ENCODE measurements around the gene CHD5. TPM values are rescaled to one million over a fixed set of nuclear protein-coding genes. Genes with fewer than 3 reads are reported as not detected.

The CHD5 gene
- polyA plus RNA-seq, 6 donors from 2014 or later = not detected

GRCh38 chr1:6197746-6198427 is 17.8 kb upstream of the CHD5 start:
- Mint-ChIP-seq H3K36me3 (peaks cover 14 to 15% of the 10 kb centered on the region in 2 donors), H3K9me3 (peaks cover 0 to 1% (median 0%) of the 10 kb centered on the region in 7 donors), H3K27me3 (peaks cover 0 to 3% (median 0%) of the 10 kb centered on the region in 3 donors), H3K4me1 (peaks cover 42 to 55% (median 48%) of the 10 kb centered on the region in 3 donors), H3K27ac (peak overlapping the region in 3 of 6 donors; percentile 3 to 90 (median 19)), H3K4me3 (peak overlapping the region; percentile 92 to 99 (median 96))
- ATAC-seq (ENCODE audit: low read depth in 2 of 2) (no peak), DNase-seq (no peak)

DNA sequence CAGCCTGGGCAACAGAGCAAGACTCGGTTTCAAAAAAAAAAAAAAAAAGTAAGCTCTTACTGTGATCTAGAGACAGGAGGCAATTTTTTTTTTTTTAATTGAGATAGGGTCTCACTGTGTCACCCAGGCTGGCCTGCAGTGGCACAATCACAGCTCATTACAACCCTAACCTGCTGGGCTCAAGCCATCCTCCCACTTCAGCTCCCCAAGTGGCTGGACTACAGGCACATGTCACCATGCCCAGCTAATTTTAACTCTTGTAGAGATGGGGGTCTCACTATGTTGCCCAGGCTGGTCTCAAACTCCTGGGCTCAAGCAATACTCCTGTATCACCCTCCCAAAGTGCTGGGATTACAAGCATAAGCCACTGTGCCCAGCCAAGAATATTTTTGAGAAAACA is 11.8 kb upstream of the CHD5 start:
- Mint-ChIP-seq H3K27me3 (no peaks in the 10 kb centered on the region), H3K9me3 (no peaks in the 10 kb centered on the region), H3K36me3 (peaks cover 13 to 27% of the 10 kb centered on the region in 2 donors), H3K4me1 (peaks cover 12 to 24% (median 22%) of the 10 kb centered on the region in 3 donors), H3K27ac (no peak overlapping the region), H3K4me3 (no peak overlapping the region)
- no peak for ATAC-seq (ENCODE audit: low read depth in 2 of 2)
- DNase-seq = no peak

GRCh38 chr1:6188466-6188865 is 8.3 kb upstream of the CHD5 start:
- Mint-ChIP-seq H3K4me3 (no peak overlapping the region), H3K27ac (no peak overlapping the region), H3K9me3 (no peaks in the 10 kb centered on the region), H3K4me1 (peaks cover 4 to 14% (median 11%) of the 10 kb centered on the region in 3 donors), H3K36me3 (peaks cover 13 to 22% of the 10 kb centered on the region in 2 donors), H3K27me3 (no peaks in the 10 kb centered on the region)
- DNase-seq = no peak
- ATAC-seq (ENCODE audit: low read depth in 2 of 2) = no peak

- H3K9me3 Mint-ChIP-seq = peaks cover 0 to 1% (median 0%) of the 10 kb centered on the region in 7 donors
- H3K4me1 Mint-ChIP-seq = peaks cover 19 to 24% (median 20%) of the 10 kb centered on the region in 3 donors
- peak overlapping the region in 1 of 6 donors; percentile 34 for H3K27ac Mint-ChIP-seq
- no peak for DNase-seq
- peaks cover 4 to 12% (median 11%) of the 10 kb centered on the region in 3 donors for H3K27me3 Mint-ChIP-seq
- peak overlapping the region in 1 of 8 donors; percentile 9 for H3K4me3 Mint-ChIP-seq
- H3K36me3 Mint-ChIP-seq = peaks cover 13 to 15% of the 10 kb centered on the region in 2 donors
- ATAC-seq (ENCODE audit: low read depth in 2 of 2) = no peak
These were observed 5.7 kb upstream of the CHD5 start for GRCh38 chr1:6185635-6186382.

GRCh38 chr1:6185151-6185550 is 5.0 kb upstream of the CHD5 start:
- H3K36me3 Mint-ChIP-seq = peaks cover 13 to 15% of the 10 kb centered on the region in 2 donors
- no peak overlapping the region for H3K4me3 Mint-ChIP-seq
- no peak for DNase-seq
- peaks cover 0 to 1% (median 0%) of the 10 kb centered on the region in 7 donors for H3K9me3 Mint-ChIP-seq
- ATAC-seq (ENCODE audit: low read depth in 2 of 2) = no peak
- H3K4me1 Mint-ChIP-seq = peaks cover 21 to 23% (median 22%) of the 10 kb centered on the region in 3 donors
- no peak overlapping the region for H3K27ac Mint-ChIP-seq
- H3K27me3 Mint-ChIP-seq = peaks cover 4 to 15% (median 14%) of the 10 kb centered on the region in 3 donors

- H3K36me3 Mint-ChIP-seq = peaks cover 12 to 13% of the 10 kb centered on the region in 2 donors
- H3K4me3 Mint-ChIP-seq = no peak overlapping the region
- peaks cover 19 to 22% (median 19%) of the 10 kb centered on the region in 3 donors for H3K4me1 Mint-ChIP-seq
- no peak for ATAC-seq (ENCODE audit: low read depth in 2 of 2)
- H3K27ac Mint-ChIP-seq = no peak overlapping the region
- peaks cover 4 to 15% (median 14%) of the 10 kb centered on the region in 3 donors for H3K27me3 Mint-ChIP-seq
- peaks cover 0 to 1% (median 0%) of the 10 kb centered on the region in 7 donors for H3K9me3 Mint-ChIP-seq
- no peak for DNase-seq
These were observed 4.1 kb upstream of the CHD5 start for GRCh38 chr1:6184083-6184783.

DNA sequence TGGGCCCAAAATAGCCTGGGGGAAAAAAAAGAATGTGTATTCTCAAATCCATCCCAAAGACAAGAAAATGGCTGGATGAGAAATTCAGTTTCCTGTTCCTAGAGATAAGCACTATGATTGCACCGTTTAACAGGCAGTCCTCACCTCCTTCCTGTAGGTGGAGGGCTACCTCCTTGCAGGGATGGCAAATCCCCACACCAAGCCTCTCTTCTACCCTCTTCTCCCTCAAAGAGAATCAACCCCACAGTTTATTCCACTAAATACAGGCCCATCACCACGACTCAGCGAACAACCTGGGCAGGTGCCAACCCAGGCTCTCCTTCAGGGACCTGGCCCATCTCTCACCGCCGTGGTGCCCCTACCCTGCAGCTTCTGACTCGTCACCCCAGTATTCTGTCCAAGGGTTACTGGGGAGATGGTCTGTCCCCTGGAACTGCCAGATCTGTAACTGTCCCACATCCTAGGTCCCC is 3.4 kb upstream of the CHD5 start:
- peaks cover 4 to 22% (median 19%) of the 10 kb centered on the region in 3 donors for H3K27me3 Mint-ChIP-seq
- H3K36me3 Mint-ChIP-seq = peaks cover 7 to 8% of the 10 kb centered on the region in 2 donors
- no peak overlapping the region for H3K27ac Mint-ChIP-seq
- peaks cover 19 to 22% (median 19%) of the 10 kb centered on the region in 3 donors for H3K4me1 Mint-ChIP-seq
- no peak for DNase-seq
- no peak for ATAC-seq (ENCODE audit: low read depth in 2 of 2)
- no peak overlapping the region for H3K4me3 Mint-ChIP-seq
- peaks cover 0 to 1% (median 0%) of the 10 kb centered on the region in 7 donors for H3K9me3 Mint-ChIP-seq

DNA sequence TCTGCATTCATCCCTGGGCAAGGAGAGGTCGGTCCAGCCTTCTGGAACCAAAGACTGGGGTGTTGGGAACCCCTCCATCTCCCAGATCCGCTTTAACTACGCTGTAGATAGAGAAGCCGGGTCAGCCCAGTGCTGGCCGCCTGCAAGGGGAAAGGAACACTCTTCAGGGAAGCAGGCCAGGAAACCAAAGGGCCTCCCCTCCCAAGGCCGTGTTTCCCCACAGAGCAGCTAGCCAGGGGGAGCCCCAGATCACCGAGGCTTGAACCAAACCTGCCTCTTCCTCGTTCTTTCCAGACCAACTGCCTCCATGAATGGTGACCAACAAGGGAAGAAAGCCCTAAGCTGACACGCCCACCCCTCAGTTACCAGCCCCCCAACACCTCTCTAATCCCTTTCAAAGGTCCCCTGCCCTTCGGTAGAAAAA is 1.2 kb upstream of the CHD5 start:
- H3K9me3 Mint-ChIP-seq = peaks cover 0 to 1% (median 0%) of the 10 kb centered on the region in 7 donors
- no peak for ATAC-seq (ENCODE audit: low read depth in 2 of 2)

DNA sequence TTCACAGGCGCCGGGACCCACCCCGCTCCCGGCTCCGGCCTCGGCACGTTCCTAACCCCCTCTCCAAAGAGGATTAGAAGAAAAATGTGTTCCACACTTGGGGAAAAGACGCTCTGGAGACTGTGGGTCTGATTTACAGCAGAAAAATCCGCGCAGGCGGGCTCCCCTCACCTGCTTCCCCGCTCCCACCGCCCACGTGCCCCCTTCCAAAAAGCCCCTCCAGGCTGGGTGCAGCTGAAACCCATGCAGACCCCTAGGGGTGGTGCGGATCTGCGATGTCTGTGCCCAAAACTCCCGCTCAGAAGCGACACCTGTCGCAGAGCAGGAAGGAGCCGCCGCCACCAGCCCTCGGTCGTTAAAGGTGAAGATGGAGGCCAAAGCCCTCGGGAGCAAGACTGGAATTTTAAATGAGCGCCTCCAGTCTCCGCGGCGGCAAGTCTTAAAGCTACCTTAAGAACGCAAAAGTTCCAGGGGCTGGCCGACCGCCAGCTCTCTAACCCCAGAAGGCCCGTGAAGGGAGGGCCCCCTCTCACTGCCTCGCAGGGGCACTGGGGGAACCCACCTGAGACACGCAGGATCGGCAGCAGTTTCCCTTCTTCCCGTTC is 688 bp upstream of the CHD5 start:
- Mint-ChIP-seq H3K4me1 (peaks cover 24 to 27% (median 26%) of the 10 kb centered on the region in 3 donors), H3K27ac (peak overlapping the region in 2 of 6 donors; percentile 58 to 68), H3K9me3 (peaks cover 0 to 1% (median 0%) of the 10 kb centered on the region in 7 donors), H3K36me3 (peaks cover 2 to 8% of the 10 kb centered on the region in 2 donors), H3K4me3 (peak overlapping the region; percentile 17 to 82 (median 76)), H3K27me3 (peaks cover 12 to 40% (median 38%) of the 10 kb centered on the region in 3 donors)
- ATAC-seq (ENCODE audit: low read depth in 2 of 2) = peak; percentile 38 to 49
- DNase-seq = no peak

More for the DNA sequence above, 1.2 kb upstream of the CHD5 start:
- H3K4me3 Mint-ChIP-seq = peak overlapping the region; percentile 17 to 82 (median 76)
- no peak for DNase-seq
- peaks cover 5 to 9% of the 10 kb centered on the region in 2 donors for H3K36me3 Mint-ChIP-seq
- peaks cover 24 to 27% (median 26%) of the 10 kb centered on the region in 3 donors for H3K4me1 Mint-ChIP-seq
- peak overlapping the region in 2 of 6 donors; percentile 58 to 68 for H3K27ac Mint-ChIP-seq
- H3K27me3 Mint-ChIP-seq = peaks cover 12 to 40% (median 38%) of the 10 kb centered on the region in 3 donors

DNA sequence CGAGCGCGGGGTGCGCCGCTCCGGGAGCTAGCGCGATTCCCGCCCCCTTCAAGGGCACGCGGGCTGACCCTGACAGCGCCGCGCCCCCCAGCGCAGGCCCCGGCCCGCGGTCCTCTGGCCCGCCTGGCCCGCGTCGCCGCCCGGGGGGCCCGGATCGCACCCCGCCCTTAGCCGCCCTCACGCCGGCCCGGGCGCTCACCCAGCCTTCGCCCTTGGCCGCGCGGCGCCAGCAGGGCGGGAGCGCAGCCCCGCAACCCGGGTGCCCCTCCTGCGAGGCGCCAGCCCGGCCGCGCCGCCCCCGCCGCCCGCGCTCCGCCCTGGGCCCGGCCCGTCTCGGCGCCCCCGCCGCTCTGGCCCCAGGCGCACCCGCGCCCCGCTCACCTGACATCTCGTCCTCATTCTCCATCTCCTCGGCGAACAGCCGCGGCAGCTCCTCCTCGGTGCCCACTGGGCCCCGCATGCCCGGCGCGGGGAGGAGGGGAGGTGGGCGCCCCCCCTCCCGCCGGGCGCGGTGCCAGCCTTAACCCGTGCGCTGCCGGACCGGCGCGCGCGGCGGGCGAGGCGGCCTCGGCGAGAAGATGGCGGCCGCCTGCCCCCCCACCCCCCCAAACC is 451 bp downstream of the CHD5 start:
- peak overlapping the region in 1 of 8 donors; percentile 75 for H3K4me3 Mint-ChIP-seq
- peaks cover 0 to 8% of the 10 kb centered on the region in 2 donors for H3K36me3 Mint-ChIP-seq

GRCh38 chr1:6178751-6179563 is 1.2 kb downstream of the CHD5 start:
- DNase-seq (no peak), ATAC-seq (ENCODE audit: low read depth in 2 of 2) (no peak)
- Mint-ChIP-seq H3K27me3 (peaks cover 12 to 40% (median 38%) of the 10 kb centered on the region in 3 donors), H3K36me3 (peaks cover 0 to 8% of the 10 kb centered on the region in 2 donors), H3K27ac (no peak overlapping the region), H3K9me3 (peaks cover 0 to 1% (median 0%) of the 10 kb centered on the region in 7 donors), H3K4me3 (peak overlapping the region; percentile 51 to 82 (median 68)), H3K4me1 (peaks cover 24 to 27% (median 26%) of the 10 kb centered on the region in 3 donors)

More for the DNA sequence above, 451 bp downstream of the CHD5 start:
- H3K27ac Mint-ChIP-seq = no peak overlapping the region
- ATAC-seq (ENCODE audit: low read depth in 2 of 2) (peak in 1 of 2 donors; percentile 14), DNase-seq (no peak)
- peaks cover 0 to 1% (median 0%) of the 10 kb centered on the region in 7 donors for H3K9me3 Mint-ChIP-seq
- H3K4me1 Mint-ChIP-seq = peaks cover 24 to 27% (median 26%) of the 10 kb centered on the region in 3 donors
- H3K27me3 Mint-ChIP-seq = peaks cover 12 to 40% (median 38%) of the 10 kb centered on the region in 3 donors

Data from naive B cell (primary cell).